ENCODE measurements around the gene FRMD4B.

- no peak for TF ChIP-seq POLR2AphosphoS5 (IDR thresholded peaks at IDR 0.05)
- no peak for TF ChIP-seq CTCF (IDR thresholded peaks at IDR 0.05)
- TF ChIP-seq POLR2A (IDR thresholded peaks at IDR 0.05) = no peak
- TF ChIP-seq EP300 (IDR thresholded peaks at IDR 0.05) = no peak
Observed at GRCh38 chr3:69297501-69297900, 88.4 kb downstream of the FRMD4B start.

Data from upper lobe of left lung (tissue), 4 donors.